ENCODE results near the gene DYRK1A.

- TF ChIP-seq CTCF (conservative IDR thresholded peaks at IDR 0.05; ENCODE audit: low read length) (no peak), EZH2phosphoT487 (IDR thresholded peaks at IDR 0.05; ENCODE audit: borderline replicate concordance, low read depth, low read length) (no peak)
Measured at GRCh38 chr21:37374027-37374426, 7.5 kb downstream of the DYRK1A start.
